ENCODE results near the gene ACSL1. TPM values are rescaled to one million over a fixed set of nuclear protein-coding genes. Genes with fewer than 3 reads are reported as not detected.

ACSL1 gene
- total RNA-seq, 1 experiment from 2014 or later, result 3.5 TPM

DNA sequence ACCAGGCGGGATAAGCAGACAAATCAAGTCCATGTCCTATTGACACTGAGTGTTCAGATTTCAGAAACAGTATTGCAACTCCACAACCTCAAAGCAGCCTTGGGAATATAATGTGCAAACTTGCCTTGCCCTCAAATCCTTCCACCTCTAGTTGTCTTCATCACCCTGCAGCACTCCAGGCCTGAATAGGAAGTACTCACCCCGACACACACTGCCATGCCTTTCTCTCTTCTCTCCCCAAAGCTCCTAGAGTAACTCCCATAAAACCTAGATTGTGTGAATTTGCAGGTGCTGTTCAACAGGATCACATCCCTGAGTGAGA is 19.6 kb downstream of the ACSL1 start:
- H3K27me3 ChIP-seq (ENCODE audit: insufficient read depth, low read length), result no peaks in the 10 kb centered on the region
- no peak overlapping the region for H2BK120ac ChIP-seq (ENCODE audit: low read depth, low read length, poor library complexity, severe bottlenecking)
- no peak overlapping the region for H4K8ac ChIP-seq (replicated peaks; ENCODE audit: insufficient read length, low read depth, low read length)
- no peak overlapping the region for H2BK5ac ChIP-seq (ENCODE audit: insufficient read length, low read length)
- no peak overlapping the region for H3K4ac ChIP-seq (ENCODE audit: low read depth, low read length)
- no peak overlapping the region for H3K56ac ChIP-seq (ENCODE audit: insufficient read length, low read depth, low read length)
- WGBS (ENCODE audit: extremely low coverage, insufficient read length, low lambda C conversion rate), result no CpG with 5 or more reads among the region's 2 CpGs
- H3K18ac ChIP-seq (ENCODE audit: insufficient read length, low read depth, low read length), result no peak overlapping the region
- Mint-ChIP-seq H3K9me3 (no peaks in the 10 kb centered on the region), H3K4me1 (peaks cover 30 to 32% of the 10 kb centered on the region in 2 experiments), H3K4me3 (no peak overlapping the region), H3K27ac (no peak overlapping the region), H3K27me3 (ENCODE audit: low read depth) (peaks cover 17% of the 10 kb centered on the region), H3K36me3 (ENCODE audit: insufficient read depth in 1 of 3, low read depth in 3 of 3) (no peaks in the 10 kb centered on the region)
- H4K20me1 ChIP-seq (ENCODE audit: control insufficient read depth, insufficient read depth, insufficient read length), result no peaks in the 10 kb centered on the region
- no peaks in the 10 kb centered on the region for H3K79me1 ChIP-seq (ENCODE audit: insufficient read depth, low read depth, low read length, poor library complexity, severe bottlenecking)
- TF ChIP-seq, protein P1, sequence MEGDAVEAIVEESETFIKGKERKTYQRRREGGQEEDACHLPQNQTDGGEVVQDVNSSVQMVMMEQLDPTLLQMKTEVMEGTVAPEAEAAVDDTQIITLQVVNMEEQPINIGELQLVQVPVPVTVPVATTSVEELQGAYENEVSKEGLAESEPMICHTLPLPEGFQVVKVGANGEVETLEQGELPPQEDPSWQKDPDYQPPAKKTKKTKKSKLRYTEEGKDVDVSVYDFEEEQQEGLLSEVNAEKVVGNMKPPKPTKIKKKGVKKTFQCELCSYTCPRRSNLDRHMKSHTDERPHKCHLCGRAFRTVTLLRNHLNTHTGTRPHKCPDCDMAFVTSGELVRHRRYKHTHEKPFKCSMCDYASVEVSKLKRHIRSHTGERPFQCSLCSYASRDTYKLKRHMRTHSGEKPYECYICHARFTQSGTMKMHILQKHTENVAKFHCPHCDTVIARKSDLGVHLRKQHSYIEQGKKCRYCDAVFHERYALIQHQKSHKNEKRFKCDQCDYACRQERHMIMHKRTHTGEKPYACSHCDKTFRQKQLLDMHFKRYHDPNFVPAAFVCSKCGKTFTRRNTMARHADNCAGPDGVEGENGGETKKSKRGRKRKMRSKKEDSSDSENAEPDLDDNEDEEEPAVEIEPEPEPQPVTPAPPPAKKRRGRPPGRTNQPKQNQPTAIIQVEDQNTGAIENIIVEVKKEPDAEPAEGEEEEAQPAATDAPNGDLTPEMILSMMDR (conservative IDR thresholded peaks at IDR 0.05), result no peak
- DNase-seq, result no peak
- H2AK5ac ChIP-seq (ENCODE audit: insufficient read length, low read length), result no peak overlapping the region
- H3K4me2 ChIP-seq (ENCODE audit: insufficient read depth, insufficient read length, low read length), result no peak overlapping the region
- H3K9me3 ChIP-seq (ENCODE audit: control insufficient read depth, low read depth, low read length), result no peaks in the 10 kb centered on the region
- peaks cover 6% of the 10 kb centered on the region for H3K4me1 ChIP-seq (ENCODE audit: insufficient read depth, low read length)
- no peak overlapping the region for H3K9ac ChIP-seq (ENCODE audit: extremely low read depth, insufficient read length, low read length)
- no peaks in the 10 kb centered on the region for H3K79me2 ChIP-seq (ENCODE audit: insufficient read depth, low read length)
- H2BK12ac ChIP-seq (ENCODE audit: insufficient read length, low read depth, low read length), result no peak overlapping the region
- H4K5ac ChIP-seq (ENCODE audit: insufficient read length, low read depth, low read length), result no peak overlapping the region
- no peak overlapping the region for H3K23ac ChIP-seq (ENCODE audit: insufficient read length, low read depth, low read length)
- no peak overlapping the region for H2AFZ ChIP-seq (ENCODE audit: low read length)
- no peak overlapping the region for H4K91ac ChIP-seq (ENCODE audit: insufficient read length, low read depth, low read length)
- H3K14ac ChIP-seq (ENCODE audit: insufficient read depth, low read length), result no peak overlapping the region
- no peak overlapping the region for H3T11ph ChIP-seq (ENCODE audit: low read length)
- H2BK20ac ChIP-seq (ENCODE audit: low read depth, low read length, poor library complexity, severe bottlenecking), result no peak overlapping the region
- H2BK15ac ChIP-seq (ENCODE audit: low read depth, low read length), result no peak overlapping the region
- H3K23me2 ChIP-seq (ENCODE audit: insufficient read length, low read depth, low read length, poor library complexity, severe bottlenecking), result no peaks in the 10 kb centered on the region
- H3K27ac ChIP-seq (ENCODE audit: insufficient read length, low read depth, low read length), result no peak overlapping the region
